Body of pancreas (tissue), 4 donors: ENCODE measurements around the gene AGPAT3.

Source experiments
- CTCF ChIP-seq, 7 experiments: fragments of 450-650 bp in 4 of 7; fragments of 200-600 bp in 3 of 7; sonication (generic) in 3 of 7; IDR thresholded peaks; one replicate each; pipeline ENCODE4 v1.5.1; 2016 to 2019; ENCODE audit warnings: antibody characterized with exemption in 7 of 7
- POLR2A ChIP-seq, 3 donors: fragments of 450-650 bp; IDR thresholded peaks; one replicate each; pipeline ENCODE4 v1.6.1; 2016; ENCODE audit warnings: antibody characterized with exemption in 3 of 3, mild to moderate bottlenecking in 2 of 3

- no peak for TF ChIP-seq CTCF (IDR thresholded peaks at IDR 0.05)
- TF ChIP-seq POLR2A (IDR thresholded peaks at IDR 0.05): no peak
Observed at GRCh38 chr21:43935711-43936110, 70.7 kb downstream of the AGPAT3 start.
